ENCODE data around the gene CAMK2D. TPM values are rescaled to one million over a fixed set of nuclear protein-coding genes. Genes with fewer than 3 reads are reported as not detected.
A peak's percentile ranks its signal among the peaks of the same experiment; 100 is the strongest.
"Not testable (repeated sequence)": the region's sequence is repeated elsewhere in the genome, so short reads cannot be mapped to it uniquely, and the experiment has no call there.

Gene CAMK2D
- polyA plus RNA-seq, 4 donors: 60.0 to 89.9 (median 76.3) TPM

GRCh38 chr4:113763923-113764322 lies 2.4 kb upstream of the CAMK2D start:
- DNase-seq (ENCODE audit: low read depth in 4 of 4, low spot score in 3 of 4): not testable (repeated sequence)

- DNase-seq (ENCODE audit: low read depth in 4 of 4, low spot score in 3 of 4): no peak
Measured at GRCh38 chr4:113763029-113763285, 1.4 kb upstream of the CAMK2D start.

GRCh38 chr4:113762186-113763028 lies 869 bp upstream of the CAMK2D start:
- DNase-seq (ENCODE audit: low read depth in 4 of 4, low spot score in 3 of 4): peak; percentile 97 to 99 (median 99)

GRCh38 chr4:113760795-113761619 lies 531 bp downstream of the CAMK2D start:
- peak; percentile 49 to 59 (median 54) for DNase-seq (ENCODE audit: low read depth in 4 of 4, low spot score in 3 of 4)

- DNase-seq (ENCODE audit: low read depth in 4 of 4, low spot score in 3 of 4): peak; percentile 19 to 42 (median 37)
Measured at GRCh38 chr4:113760094-113760794, 1.3 kb downstream of the CAMK2D start.

- peak in 2 of 4 donors; percentile 7 to 8 for DNase-seq (ENCODE audit: low read depth in 4 of 4, low spot score in 3 of 4)
Measured at GRCh38 chr4:113759696-113760093, 1.8 kb downstream of the CAMK2D start.

GRCh38 chr4:113758372-113758771 lies 3.2 kb downstream of the CAMK2D start:
- no peak for DNase-seq (ENCODE audit: low read depth in 4 of 4, low spot score in 3 of 4)

GRCh38 chr4:113757486-113757885 lies 4.1 kb downstream of the CAMK2D start:
- no peak for DNase-seq (ENCODE audit: low read depth in 4 of 4, low spot score in 3 of 4)

- no peak for DNase-seq (ENCODE audit: low read depth in 4 of 4, low spot score in 3 of 4)
Measured at GRCh38 chr4:113756005-113756410, 5.5 kb downstream of the CAMK2D start.

GRCh38 chr4:113750734-113751133 lies 10.8 kb downstream of the CAMK2D start:
- DNase-seq (ENCODE audit: low read depth in 4 of 4, low spot score in 3 of 4): no peak

- DNase-seq (ENCODE audit: low read depth in 4 of 4, low spot score in 3 of 4): no peak
Measured at GRCh38 chr4:113750296-113750695, 11.2 kb downstream of the CAMK2D start.

- no peak for DNase-seq (ENCODE audit: low read depth in 4 of 4, low spot score in 3 of 4)
Measured at GRCh38 chr4:113749178-113749577, 12.4 kb downstream of the CAMK2D start.

GRCh38 chr4:113747949-113748348 lies 13.6 kb downstream of the CAMK2D start:
- no peak for DNase-seq (ENCODE audit: low read depth in 4 of 4, low spot score in 3 of 4)

GRCh38 chr4:113745711-113746110 lies 15.8 kb downstream of the CAMK2D start:
- no peak for DNase-seq (ENCODE audit: low read depth in 4 of 4, low spot score in 3 of 4)

GRCh38 chr4:113744667-113745240 lies 16.8 kb downstream of the CAMK2D start:
- DNase-seq (ENCODE audit: low read depth in 4 of 4, low spot score in 3 of 4): no peak

GRCh38 chr4:113743690-113744089 lies 17.8 kb downstream of the CAMK2D start:
- no peak for DNase-seq (ENCODE audit: low read depth in 4 of 4, low spot score in 3 of 4)

- DNase-seq (ENCODE audit: low read depth in 4 of 4, low spot score in 3 of 4): no peak
Measured at GRCh38 chr4:113742643-113743042, 18.9 kb downstream of the CAMK2D start.

GRCh38 chr4:113741956-113742355 lies 19.6 kb downstream of the CAMK2D start:
- DNase-seq (ENCODE audit: low read depth in 4 of 4, low spot score in 3 of 4): no peak

- DNase-seq (ENCODE audit: low read depth in 4 of 4, low spot score in 3 of 4): no peak
Measured at GRCh38 chr4:113740857-113741379, 20.6 kb downstream of the CAMK2D start.

GRCh38 chr4:113739197-113739596 lies 22.3 kb downstream of the CAMK2D start:
- DNase-seq (ENCODE audit: low read depth in 4 of 4, low spot score in 3 of 4): no peak

GRCh38 chr4:113738251-113738650 lies 23.3 kb downstream of the CAMK2D start:
- DNase-seq (ENCODE audit: low read depth in 4 of 4, low spot score in 3 of 4): no peak
